ENCODE measurements around the gene CALM1.
"Not testable (repeated sequence)": the region's sequence is repeated elsewhere in the genome, so short reads cannot be mapped to it uniquely, and the experiment has no call there.

CALM1 gene

DNA sequence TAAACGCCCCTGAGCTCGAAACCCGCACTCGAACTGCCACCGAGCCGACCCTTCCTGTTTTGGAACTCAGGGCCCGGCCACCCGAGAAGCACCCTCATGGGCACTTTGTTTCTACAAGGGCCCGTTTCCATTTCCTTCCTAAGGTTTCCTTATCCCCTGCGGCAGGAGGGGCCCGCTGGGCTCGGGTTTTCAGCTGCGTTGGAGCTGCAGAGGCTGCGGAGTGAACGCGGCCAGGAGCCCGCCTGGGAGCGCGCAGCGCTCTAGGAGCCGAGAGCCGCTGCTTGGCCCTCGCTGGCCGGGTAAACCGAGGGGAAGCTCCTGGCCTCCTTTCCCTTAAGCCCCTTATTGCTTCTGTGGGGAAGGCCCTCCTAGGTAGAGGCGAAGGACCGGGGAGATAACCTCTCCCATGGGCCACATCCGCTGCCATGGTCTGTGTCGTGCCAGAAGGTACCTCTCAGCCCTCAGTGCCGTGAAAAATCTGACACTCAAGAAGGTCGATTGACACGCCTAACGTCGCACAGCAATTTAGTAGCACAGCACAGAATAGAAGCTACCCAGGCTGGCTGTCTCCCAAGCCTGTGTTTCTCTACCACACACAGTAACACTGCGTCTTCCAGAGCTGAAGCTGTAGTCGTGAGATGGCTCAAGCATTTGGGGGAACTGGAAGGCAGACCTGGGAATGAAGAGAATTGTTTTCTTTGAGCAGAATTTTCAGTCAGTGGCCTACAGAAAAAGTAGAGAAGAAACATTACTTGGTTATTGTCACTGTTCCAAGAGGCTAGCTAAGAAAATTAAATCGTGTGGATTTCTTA lies 12.9 kb upstream of the CALM1 start:
- FAIRE-seq = no peak

DNA sequence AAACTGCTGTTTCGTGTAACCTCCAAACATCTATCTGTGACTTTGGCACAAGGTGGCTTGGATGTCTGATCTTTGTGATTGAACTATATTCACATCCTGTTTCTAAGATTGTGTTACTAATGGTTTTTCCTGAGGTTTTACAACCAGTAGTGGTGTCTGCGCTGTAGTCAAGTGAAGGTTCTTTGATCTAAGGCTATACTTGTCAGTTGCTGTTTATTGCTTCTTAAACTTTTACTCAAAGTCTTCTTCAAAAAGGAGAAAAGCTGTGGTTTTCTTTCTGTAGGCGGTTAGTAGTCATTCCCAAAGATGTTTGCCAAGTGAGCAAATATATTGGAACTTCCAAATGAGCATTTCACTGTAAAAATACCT lies 12.3 kb upstream of the CALM1 start:
- no peak for FAIRE-seq

DNA sequence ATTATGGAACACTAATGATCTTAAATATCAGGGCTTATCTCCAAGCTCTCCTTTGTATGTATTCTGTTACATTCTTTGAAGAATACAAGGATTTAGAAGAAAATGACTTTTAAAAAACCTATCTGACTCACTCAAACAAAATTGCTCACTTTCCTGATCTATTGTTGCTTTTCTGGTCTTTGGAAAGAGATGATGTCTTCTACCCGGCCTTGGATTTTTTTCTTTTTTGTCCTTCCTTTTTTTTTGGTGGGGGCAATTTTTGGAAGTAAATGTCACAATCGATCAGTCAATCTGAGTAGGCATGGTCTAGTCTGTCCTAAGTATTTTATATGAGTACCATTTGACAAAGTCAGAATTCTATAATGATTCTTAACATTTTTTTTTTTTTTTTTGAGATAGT lies 10.5 kb upstream of the CALM1 start:
- FAIRE-seq = no peak

DNA sequence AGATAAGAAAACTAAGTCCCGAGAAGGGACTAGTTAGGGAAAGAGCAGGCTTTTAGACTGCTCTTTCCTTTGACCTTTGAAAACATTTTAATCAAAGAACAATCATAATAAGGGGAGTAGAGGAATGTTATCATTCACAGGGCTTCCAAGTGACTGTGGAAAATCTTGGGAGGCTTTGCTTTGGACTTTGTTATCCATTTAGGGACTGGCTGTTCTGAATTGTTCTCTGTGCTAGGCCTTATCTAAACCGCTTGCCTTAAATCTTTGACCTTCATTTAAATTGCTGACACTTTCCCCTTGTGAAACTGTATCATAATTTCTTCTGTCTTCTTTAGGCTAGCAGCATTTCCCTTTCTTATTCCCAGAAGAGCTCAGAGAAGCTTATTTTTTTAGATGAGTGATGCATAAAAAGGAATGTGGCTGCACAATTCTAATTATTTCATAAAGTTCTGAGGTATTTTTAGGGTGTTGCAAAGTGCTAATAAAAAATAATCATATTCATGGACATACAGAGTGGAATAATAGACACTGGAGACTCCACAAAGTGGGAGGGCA lies 9.5 kb upstream of the CALM1 start:
- no peak for FAIRE-seq

DNA sequence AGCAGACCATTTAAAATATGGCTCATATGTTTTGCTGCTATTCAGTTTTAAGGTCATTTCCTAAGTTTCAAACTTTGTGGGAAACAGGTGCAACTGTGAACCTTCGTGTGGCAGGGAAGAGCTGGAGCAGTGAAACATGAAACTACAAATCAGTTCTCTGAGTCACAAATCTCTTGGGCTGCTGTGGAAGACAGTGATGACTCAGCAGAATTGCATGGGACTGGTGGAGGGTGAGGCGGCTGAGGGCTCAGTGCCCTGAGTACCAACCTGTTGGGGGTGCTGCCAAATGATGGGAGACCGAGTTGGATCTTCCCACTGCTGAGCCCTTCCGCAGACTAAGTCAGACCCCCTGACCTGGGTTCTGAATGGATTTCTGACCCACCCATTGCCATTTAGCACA lies 8.4 kb upstream of the CALM1 start:
- FAIRE-seq = no peak

DNA sequence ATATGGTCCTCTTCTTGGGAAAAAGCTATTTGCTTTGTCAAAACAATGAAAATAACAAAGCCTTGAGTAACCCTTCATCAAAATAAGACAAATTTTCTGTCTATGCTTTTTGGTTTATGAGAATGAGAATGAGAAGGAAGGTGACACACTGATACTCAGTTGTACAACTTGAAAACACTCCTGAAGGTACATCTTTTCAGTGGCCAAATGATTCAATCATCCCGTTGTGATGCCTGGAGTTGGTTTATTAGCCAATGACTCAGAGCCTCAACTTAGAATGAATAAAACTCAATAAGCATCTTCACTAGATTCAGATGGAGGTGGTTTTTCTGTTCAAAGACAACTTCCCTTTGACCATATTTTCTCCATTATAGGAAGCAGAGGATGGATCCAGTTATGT lies 7.8 kb upstream of the CALM1 start:
- no peak for FAIRE-seq

DNA sequence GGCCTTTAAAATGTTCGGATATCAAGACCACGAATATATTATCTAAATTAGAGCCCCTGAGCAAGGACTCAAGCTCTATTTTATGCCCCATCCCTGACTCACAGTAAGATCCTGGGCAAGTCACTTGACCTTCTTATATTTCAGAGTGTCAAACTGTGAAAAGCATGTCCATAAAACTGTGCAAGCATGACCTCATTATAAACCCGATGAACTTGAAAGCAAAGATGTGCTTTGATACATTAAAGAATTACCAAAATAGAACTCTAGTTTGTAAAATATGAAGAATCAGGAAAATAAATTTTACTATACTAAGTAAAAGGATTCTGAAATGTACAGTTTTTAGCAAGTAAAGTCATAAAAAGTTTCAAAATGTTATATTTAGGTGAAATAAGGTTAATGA lies 2.9 kb upstream of the CALM1 start:
- FAIRE-seq = no peak

DNA sequence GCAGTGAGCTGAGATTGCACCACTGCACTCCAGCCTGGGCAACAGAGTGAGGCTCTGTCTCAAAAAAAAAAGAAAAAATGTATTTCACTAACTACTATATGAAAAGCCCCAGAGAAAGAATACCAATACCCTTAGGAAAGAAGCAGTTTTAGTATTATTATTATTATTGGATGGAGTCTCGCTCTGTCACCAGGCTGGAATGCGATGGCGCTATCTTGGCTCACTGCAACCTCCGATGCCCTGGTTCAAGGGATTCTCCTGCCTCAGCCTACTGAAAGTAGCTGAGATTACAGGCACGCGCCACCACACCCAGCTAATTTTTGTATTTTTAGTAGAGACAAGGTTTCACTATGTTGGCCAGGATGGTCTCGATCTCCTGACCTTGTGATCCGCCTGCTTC lies 2.0 kb upstream of the CALM1 start:
- not testable (repeated sequence) for FAIRE-seq

DNA sequence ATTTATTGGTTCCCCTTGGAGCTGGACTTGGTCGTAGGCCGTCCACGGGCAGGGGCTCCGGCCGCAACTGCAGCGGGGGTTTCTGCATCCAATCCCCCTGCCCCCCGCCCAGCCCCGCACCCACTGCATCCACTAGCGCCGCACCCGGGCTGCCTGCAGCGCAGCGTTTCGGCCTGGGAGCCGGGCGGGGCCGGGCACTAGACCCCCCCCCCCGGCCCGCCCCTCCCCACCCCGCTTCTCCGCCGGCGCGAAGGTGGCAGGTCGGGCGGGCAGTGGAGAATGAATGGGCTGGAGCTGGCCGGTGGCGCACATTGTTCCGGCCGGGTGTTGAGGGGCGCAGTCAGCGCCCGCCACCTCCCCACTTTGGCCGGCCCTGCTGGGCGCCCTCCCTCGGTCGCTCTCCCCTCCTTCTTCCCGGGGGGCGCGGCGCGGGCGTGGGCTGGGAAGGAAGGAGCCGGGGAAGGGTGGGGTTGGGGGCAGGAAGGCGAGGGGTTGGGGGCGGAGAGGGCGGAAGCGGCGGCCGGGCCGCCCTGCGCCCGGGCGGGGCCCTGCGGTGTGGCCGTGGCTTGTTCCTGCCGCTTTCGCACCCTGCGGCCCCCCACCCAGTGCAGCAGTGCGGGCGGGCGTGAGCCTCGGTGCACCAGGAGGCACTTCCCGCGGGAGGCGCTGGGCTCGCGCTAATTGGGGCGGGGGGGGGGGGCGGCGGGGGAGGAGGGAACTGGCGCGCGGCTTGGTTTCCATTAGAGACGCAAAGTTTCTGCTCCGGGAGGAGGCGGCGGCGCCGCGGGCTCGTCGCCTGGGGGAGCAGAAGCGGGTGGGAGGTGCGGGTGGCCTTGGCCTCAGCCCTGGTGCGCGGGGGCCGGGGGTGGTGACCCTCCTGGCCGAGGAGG lies 841 bp downstream of the CALM1 start:
- no peak for FAIRE-seq

DNA sequence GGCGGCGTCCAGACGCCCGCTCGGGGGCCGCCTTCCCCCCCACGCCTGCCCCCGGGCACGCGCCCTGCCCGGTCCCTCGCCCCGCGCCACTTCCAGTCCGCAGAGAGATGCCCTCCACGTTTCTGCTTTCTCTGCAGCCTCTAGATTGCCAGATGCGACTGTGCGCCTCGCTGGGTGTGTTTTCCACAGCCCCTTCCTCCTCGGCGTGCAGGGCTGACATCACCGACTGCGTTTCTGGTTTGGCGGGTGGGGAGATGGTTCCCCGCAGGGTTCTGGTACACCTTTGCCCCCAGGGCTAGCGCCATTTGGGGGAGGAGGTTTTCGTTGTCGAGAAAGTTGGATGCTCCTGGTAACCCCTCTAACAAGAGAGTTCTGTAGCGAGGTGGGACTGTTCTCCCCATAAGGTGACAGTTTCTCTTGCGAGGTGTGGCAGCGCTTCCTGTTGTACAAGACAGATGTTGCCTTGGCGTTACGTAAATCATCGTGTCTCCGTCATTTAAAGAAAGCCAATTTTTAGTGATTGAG lies 1.5 kb downstream of the CALM1 start:
- FAIRE-seq = no peak

DNA sequence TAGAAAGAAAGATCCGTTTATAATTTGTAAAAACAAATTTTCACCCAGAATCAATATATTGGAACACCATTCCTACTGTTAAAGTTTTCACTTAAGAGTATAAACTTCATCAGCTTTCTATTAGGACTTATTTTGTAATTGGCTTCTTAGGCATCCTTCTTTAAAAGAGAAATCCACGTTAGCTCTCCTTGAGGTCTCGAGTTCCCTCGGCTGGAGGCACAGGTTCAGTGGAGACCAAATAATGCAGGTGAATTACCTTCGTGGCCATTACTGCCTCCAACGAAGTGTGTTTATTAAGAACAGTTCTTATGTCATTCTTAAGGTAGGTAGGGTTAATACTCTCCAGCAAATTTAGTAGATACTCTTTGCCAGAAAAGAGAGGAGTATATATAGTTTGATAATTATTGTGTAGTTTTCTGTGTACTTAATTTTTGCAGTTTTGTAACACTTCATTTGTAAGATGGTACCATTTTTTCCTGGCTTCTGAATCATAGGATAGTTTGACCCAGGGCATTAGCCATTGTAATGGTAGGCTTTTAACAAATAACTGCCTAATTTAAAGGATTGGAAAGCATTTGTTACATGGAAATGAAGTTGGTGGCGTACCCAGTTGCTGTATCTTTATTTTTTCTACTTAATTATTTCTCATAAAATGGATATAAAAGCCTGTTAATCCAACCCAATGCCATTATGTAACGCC lies 2.2 kb downstream of the CALM1 start:
- FAIRE-seq = no peak

DNA sequence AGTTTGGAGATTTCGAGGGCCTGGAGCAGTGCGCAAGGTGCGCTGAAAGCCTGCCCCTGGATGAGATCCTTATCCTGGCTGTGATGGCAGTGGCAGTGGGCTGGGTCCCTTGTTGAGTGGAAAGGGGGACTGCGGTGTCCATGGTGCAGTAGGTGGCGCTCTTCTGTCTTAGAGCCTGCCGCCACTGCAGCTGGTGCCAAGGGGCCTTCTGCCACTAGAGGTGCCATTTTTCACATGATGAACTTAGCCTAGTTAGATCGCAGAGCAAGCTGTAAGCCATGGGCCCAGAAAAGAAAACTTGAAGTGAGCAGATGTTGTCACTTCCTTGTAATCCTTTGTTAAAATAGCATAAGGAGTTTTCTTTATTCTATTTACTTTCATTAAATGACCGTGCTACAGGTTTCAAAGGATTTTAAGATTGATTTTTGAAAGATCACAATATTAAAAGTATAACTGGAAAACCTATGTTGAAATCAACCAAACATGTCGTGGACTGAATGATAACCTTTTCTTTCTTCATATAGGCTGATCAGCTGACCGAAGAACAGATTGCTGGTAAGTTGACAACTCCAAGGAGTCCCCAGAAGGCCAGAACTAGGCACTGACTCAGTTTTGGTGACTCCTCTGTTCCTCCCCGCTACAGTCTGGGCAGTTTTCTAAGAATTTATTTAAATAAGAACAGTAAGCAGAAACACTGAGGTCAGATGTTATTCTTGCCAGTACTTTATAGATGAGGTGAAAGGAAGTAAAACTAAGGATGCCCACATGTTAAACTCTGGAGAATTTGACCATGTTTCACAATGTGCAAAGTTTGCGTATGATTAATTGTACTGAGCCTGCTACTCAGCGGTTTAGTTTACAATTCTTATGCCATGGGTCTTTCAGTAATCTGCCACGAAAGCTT lies 3.0 kb downstream of the CALM1 start:
- peak; percentile 14 for FAIRE-seq

DNA sequence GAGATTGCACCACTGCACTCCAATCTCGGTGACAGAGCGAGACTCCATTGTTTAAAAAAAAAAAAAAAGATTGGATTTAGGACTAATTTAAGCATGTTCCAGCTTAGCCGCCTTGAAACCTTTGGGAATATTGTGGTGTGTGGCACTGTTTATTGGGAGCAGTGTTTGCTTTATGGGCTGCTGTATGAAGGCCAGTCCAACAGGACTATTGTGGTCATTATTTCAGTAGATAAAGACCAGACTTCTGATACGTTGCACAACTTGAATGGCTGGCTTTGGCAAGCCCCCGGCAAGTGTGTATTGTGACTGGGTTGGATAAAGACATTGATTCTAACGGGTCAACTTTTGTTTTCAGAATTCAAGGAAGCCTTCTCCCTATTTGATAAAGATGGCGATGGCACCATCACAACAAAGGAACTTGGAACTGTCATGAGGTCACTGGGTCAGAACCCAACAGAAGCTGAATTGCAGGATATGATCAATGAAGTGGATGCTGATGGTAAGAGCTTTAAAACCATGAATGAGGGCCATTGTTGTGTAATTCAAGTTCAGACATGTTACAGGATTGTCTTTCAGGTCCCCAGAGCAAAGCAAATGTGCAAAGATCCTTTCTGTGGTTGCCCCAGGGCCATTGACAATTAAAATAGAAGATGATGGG lies 4.2 kb downstream of the CALM1 start:
- no peak for FAIRE-seq

DNA sequence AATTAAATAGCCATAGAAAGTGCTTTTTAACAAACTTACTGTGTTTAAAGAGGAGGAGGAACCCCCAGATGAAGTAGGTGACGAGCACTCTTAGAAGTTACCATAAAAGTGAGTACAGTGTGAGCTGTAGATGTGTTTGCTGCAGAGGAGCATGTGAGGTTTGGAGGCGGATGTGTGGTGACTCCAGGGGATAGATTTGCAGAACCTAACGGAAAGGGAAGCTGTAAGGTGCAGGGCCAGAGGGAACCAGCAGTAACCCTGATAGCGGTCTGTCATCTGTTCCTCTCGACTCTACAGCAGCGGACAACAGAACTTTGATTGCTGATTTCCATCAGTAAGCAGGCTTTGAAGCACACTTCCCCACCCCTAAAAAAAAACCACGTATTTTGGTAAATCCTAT lies 5.2 kb downstream of the CALM1 start:
- no peak for FAIRE-seq

DNA sequence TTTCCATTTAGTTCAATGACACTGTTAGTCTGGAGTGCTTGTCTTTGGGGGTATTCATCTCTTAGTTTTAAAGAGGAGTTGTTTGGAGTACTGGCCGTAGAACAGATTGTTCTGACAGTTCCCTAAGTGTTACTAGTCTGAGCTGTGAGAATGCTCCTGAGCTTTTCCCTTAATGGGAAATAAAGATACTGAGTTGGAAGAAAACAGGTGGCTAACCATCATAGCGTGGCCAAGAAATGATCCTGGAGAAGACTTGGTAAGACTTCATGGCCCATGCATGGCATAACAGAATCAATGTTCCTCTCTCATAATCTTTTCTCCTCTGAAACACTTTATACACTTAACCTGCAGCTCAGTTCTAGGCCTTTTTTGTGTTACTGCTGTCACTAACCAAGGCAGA lies 6.2 kb downstream of the CALM1 start:
- FAIRE-seq = no peak

DNA sequence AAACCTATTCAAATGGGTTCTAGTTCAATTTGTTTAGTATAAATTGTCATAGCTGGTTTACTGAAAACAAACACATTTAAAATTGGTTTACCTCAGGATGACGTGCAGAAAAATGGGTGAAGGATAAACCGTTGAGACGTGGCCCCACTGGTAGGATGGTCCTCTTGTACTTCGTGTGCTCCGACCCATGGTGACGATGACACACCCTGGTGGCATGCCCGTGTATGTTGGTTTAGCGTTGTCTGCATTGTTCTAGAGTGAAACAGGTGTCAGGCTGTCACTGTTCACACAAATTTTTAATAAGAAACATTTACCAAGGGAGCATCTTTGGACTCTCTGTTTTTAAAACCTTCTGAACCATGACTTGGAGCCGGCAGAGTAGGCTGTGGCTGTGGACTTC lies 8.3 kb downstream of the CALM1 start:
- no peak for FAIRE-seq

DNA sequence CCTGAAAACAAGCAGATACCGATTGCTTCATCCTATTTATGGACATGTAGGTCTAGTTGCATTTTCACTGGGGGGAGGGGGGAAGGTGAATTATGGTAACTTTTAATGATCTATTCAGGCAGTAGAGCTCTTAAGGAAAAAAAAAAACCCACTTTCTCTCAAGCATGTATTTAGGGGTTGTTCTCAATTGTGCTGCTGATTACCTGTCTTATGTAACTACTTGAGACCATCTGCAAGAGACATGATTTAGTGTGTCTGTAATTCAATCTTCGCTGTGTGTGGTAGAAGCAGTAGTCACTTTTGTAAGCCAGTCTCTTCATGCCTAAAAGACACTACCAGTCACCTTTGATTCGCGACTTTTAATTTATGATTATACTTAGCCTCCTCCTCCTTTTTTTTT lies 8.9 kb downstream of the CALM1 start:
- FAIRE-seq = no peak

DNA sequence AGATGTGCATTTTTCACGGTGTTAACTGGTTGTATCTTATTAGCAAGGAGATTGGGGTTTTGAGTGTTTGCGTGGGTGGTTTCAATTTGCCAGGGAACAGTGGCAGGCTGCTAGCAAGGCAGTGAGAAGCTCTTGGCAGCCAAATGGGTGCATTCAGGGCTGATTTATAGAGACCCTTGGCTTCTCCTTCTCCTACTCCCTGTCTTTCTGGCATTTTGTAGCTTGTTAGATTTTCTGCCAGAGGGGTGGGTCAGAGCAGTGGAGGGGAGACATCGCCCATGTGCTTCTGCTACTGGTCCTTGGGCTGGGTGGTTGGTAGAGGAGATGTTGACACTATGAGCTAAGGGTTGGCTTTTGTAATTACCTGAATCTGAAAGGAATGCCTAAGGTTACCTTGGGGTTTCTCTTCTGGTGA lies 9.6 kb downstream of the CALM1 start:
- FAIRE-seq = no peak

DNA sequence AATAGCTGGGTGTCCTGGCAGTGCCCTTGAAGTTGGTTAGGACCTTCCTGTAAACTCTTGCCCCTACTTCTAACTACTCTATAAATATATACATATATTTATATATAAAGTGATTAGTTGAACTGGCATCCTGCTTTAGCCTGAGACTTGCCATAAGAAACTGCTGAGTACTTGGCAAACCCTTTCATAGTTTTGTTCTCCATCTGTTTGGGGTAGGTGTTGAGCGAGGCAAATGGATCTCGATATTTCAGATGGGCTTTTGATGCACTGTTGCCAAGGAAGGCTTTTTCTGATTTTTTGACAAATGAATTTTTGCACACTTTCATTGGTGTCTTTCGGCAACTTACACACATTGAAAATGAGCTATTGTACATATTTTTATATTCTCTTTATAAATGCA lies 10.4 kb downstream of the CALM1 start:
- no peak for FAIRE-seq

DNA sequence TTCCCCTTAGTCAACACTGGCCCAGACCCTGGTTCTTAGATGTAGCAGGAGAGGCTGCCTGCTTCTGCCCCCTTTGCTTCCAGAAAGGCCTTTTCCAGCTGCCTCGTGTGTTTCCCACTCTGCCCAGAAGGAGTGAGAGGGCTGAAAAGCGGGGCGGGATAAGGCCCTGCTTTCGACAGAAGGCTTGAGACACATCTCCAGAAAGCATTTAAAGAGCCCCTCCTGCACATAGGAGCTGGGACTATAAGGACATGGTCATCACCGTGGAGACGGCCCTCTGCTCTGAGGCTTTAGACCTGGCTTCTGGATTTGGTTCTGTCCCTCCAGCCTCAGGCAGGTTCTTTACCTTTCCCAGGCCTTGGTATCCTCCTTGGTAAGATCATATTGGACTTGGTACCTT lies 11.9 kb downstream of the CALM1 start:
- FAIRE-seq = no peak

DNA sequence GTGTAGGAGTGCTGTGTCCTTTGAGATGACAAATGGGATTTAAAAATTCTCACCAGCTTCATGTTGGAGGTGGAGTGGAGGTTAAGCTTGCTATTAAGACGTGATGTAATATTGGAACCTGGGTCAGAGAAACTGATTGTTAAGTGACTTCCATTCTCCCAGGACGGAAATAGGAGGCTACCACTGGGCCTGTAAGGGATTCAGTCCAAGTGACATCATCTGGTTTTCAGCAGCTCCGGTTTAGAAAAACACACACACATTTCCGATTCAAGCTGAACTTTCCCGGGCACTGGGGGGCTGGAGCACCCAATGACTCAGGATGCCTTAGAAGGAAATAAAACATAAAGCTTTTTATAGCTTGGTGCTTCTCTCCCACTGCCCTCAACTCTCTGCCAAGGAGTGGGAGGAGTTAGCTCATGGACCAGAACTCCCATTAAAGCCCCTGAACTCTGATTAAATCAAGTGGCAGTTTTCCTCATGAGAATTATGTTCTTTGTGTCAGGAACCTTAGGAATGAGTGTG lies 12.4 kb downstream of the CALM1 start:
- FAIRE-seq = no peak

Data from A204.1 (cell line).